ENCODE results near the gene MOSMO.

Gene MOSMO

GRCh38 chr16:21973945-21974344 is 34.0 kb upstream of the MOSMO start:
- no peak for TF ChIP-seq CTCF (IDR thresholded peaks at IDR 0.05; ENCODE audit: extremely low read depth, insufficient read depth, missing control alignments)
- in situ Hi-C loops (cut with MboI; ENCODE audit: low pct_unique_long_range_greater_than_20kb, low sequenced_read_pairs, unreplicated experiment), result loop anchor here (25.0 kb wide), 1 partner anchor 162 kb away; no protein-coding TSS in a partner anchor

GRCh38 chr16:21980032-21980431 is 27.9 kb upstream of the MOSMO start:
- in situ Hi-C loops (cut with MboI; ENCODE audit: low pct_unique_long_range_greater_than_20kb, low sequenced_read_pairs, unreplicated experiment), result no loop called here
- no peak for DNase-seq (ENCODE audit: low spot score)
- no peak for TF ChIP-seq CTCF (IDR thresholded peaks at IDR 0.05; ENCODE audit: extremely low read depth, insufficient read depth, missing control alignments)

More at GRCh38 chr16:21973945-21974344, 34.0 kb upstream of the MOSMO start:
- no peak for DNase-seq (ENCODE audit: low spot score)

DNA sequence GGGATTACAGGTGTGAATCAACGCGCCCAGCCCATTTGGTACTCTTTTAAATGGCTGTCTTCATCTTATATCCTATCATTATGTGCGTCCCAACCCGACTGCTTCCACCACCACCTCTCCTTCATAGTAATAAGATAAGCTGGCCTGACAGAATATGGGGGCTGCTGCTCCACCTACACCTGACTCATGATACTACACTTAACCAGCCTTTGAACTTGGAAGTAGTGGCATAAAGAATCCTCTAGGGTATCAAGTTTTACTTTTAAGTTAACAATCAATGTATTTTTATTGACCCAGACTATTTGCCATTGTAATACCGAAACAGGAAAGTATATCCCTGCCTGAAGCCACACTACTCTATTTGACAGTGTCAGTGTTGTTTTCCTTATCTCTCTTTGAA is 25.8 kb upstream of the MOSMO start:
- no peak for TF ChIP-seq CTCF (IDR thresholded peaks at IDR 0.05; ENCODE audit: extremely low read depth, insufficient read depth, missing control alignments)
- in situ Hi-C loops (cut with MboI; ENCODE audit: low pct_unique_long_range_greater_than_20kb, low sequenced_read_pairs, unreplicated experiment), result no loop called here
- no peak for DNase-seq (ENCODE audit: low spot score)

GRCh38 chr16:21984062-21984461 is 23.8 kb upstream of the MOSMO start:
- DNase-seq (ENCODE audit: low spot score), result no peak
- in situ Hi-C loops (cut with MboI; ENCODE audit: low pct_unique_long_range_greater_than_20kb, low sequenced_read_pairs, unreplicated experiment), result no loop called here

GRCh38 chr16:21985524-21985923 is 22.4 kb upstream of the MOSMO start:
- no peak for DNase-seq (ENCODE audit: low spot score)
- in situ Hi-C loops (cut with MboI; ENCODE audit: low pct_unique_long_range_greater_than_20kb, low sequenced_read_pairs, unreplicated experiment), result no loop called here
- TF ChIP-seq CTCF (IDR thresholded peaks at IDR 0.05; ENCODE audit: extremely low read depth, insufficient read depth, missing control alignments), result no peak

More at GRCh38 chr16:21984062-21984461, 23.8 kb upstream of the MOSMO start:
- no peak for TF ChIP-seq CTCF (IDR thresholded peaks at IDR 0.05; ENCODE audit: extremely low read depth, insufficient read depth, missing control alignments)

DNA sequence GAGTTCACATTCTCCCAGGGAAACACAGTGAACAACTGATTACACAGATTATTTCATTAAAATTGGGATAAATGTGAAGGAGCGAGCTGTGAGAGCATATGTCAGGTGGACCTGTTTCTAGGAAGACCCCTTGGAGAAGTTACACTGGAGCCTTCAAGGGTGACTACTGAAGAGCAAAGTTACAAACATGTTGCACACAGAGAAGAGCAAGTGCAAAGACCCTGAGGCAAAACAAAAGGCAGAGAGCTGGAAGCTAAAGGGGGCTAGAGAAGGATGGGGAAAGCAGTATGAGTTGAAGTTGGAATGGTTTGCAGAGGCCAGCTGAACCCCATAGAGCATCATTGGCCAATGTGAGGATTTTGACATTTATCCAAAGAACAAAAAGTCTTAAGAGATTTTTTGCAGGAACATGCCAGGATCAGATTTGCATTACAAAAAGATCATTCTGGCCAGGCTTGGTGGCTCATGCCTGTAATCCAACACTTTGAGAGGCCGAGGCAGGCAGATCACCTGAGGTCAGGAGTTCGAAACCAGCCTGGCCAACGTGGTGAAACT is 21.1 kb upstream of the MOSMO start:
- DNase-seq (ENCODE audit: low spot score), result no peak
- in situ Hi-C loops (cut with MboI; ENCODE audit: low pct_unique_long_range_greater_than_20kb, low sequenced_read_pairs, unreplicated experiment), result no loop called here
- TF ChIP-seq CTCF (IDR thresholded peaks at IDR 0.05; ENCODE audit: extremely low read depth, insufficient read depth, missing control alignments), result no peak
